ENCODE data around the gene CST5. TPM values are rescaled to one million over a fixed set of nuclear protein-coding genes. Genes with fewer than 3 reads are reported as not detected.

CST5 gene
- total RNA-seq (2013), result 0.08 TPM
- polyA plus RNA-seq (not detected), polyA minus RNA-seq (not detected in 2 replicates), total RNA-seq (0 to 0.12 (median 0) reads per million in 11 experiments)

- intact Hi-C loops (cut with micrococcal nuclease), result no loop called here
- H3K9me3 ChIP-seq (replicated peaks in 1 of 2; ENCODE audit: control insufficient read depth in 1 of 2, insufficient read depth in 1 of 2, low read length in 2 of 2), result no peaks in the 10 kb centered on the region
Measured at GRCh38 chr20:23879328-23879798, at the start of gene CST5. CST5 (minus strand) TSS chr20:23879748; CDS start chr20:23879676, 72 bp downstream.

GRCh38 chr20:23928788-23929187 lies 49.2 kb upstream of the CST5 start:
- no peak overlapping the region for H2AFZ ChIP-seq (ENCODE audit: insufficient read depth, low read depth, low read length, poor library complexity, severe bottlenecking)
- no peak overlapping the region for H3K4me3 Mint-ChIP-seq

More at GRCh38 chr20:23879328-23879798, at the start of gene CST5:
- H4K20me1 ChIP-seq (ENCODE audit: insufficient read depth, low read length), result no peaks in the 10 kb centered on the region
- Mint-ChIP-seq H3K4me3 (no peak within 1 kb of the TSS), H3K27me3 (ENCODE audit: low read depth in 3 of 3) (peaks cover 0 to 3% (median 2%) of the 10 kb centered on the region in 3 donors), H3K36me3 (no peaks in the 10 kb centered on the region), H3K9me3 (no peaks in the 10 kb centered on the region), H3K4me1 (no peaks in the 10 kb centered on the region), H3K27ac (peak within 1 kb of the TSS in 1 of 7 donors; percentile 50)
- no peaks in the 10 kb centered on the region for H3K79me2 ChIP-seq (ENCODE audit: insufficient read depth, low read length)
- no peak for TF ChIP-seq CTCF (IDR thresholded peaks at IDR 0.05)
- H3K36me3 ChIP-seq (replicated peaks in 1 of 2; ENCODE audit: control insufficient read depth in 1 of 2, insufficient read depth in 2 of 2, low read length in 2 of 2), result no peaks in the 10 kb centered on the region
- WGBS (ENCODE audit: insufficient coverage), result 100% methylated on average over 7 of the region's 7 CpGs
- H3K27me3 ChIP-seq (ENCODE audit: control insufficient read depth in 2 of 2, insufficient read depth in 2 of 2, low read length in 2 of 2), result no peaks in the 10 kb centered on the region
- H3K4me3 ChIP-seq (replicated peaks in 1 of 3; ENCODE audit: low read depth in 2 of 3, low read length in 3 of 3), result no peak within 1 kb of the TSS
- no peak within 1 kb of the TSS for H3K4me2 ChIP-seq (replicated peaks; ENCODE audit: extremely low read depth, low read length, poor library complexity, severe bottlenecking)
- no peak within 1 kb of the TSS for H2AFZ ChIP-seq (ENCODE audit: insufficient read depth, low read depth, low read length, poor library complexity, severe bottlenecking)
- no peak within 1 kb of the TSS for H3K9ac ChIP-seq (ENCODE audit: insufficient read depth, low read length, poor library complexity, severe bottlenecking)
- no peak for DNase-seq
- no peaks in the 10 kb centered on the region for H3K4me1 ChIP-seq (ENCODE audit: control insufficient read depth in 1 of 2, insufficient read depth in 2 of 2, low read length in 2 of 2)
- no peak within 1 kb of the TSS for H3K27ac ChIP-seq (ENCODE audit: low read depth in 1 of 2, low read length in 2 of 2)

More at GRCh38 chr20:23928788-23929187, 49.2 kb upstream of the CST5 start:
- TF ChIP-seq CTCF (IDR thresholded peaks at IDR 0.05), result no peak
- Histone ChIP-seq H3K36me3 (replicated peaks in 1 of 2; ENCODE audit: control insufficient read depth in 1 of 2, insufficient read depth in 2 of 2, low read length in 2 of 2) (no peaks in the 10 kb centered on the region), H3K9me3 (replicated peaks in 1 of 2; ENCODE audit: control insufficient read depth in 1 of 2, insufficient read depth in 1 of 2, low read length in 2 of 2) (peaks cover 0 to 5% of the 10 kb centered on the region in 2 donors), H3K27ac (ENCODE audit: low read depth in 1 of 2, low read length in 2 of 2) (no peak overlapping the region), H3K4me2 (replicated peaks; ENCODE audit: extremely low read depth, low read length, poor library complexity, severe bottlenecking) (no peak overlapping the region), H3K4me1 (ENCODE audit: control insufficient read depth in 1 of 2, insufficient read depth in 2 of 2, low read length in 2 of 2) (no peaks in the 10 kb centered on the region), H3K79me2 (ENCODE audit: insufficient read depth, low read length) (no peaks in the 10 kb centered on the region), H3K9ac (ENCODE audit: insufficient read depth, low read length, poor library complexity, severe bottlenecking) (no peak overlapping the region), H4K20me1 (ENCODE audit: insufficient read depth, low read length) (no peaks in the 10 kb centered on the region), H3K27me3 (ENCODE audit: control insufficient read depth in 2 of 2, insufficient read depth in 2 of 2, low read length in 2 of 2) (no peaks in the 10 kb centered on the region), H3K4me3 (replicated peaks in 1 of 3; ENCODE audit: low read depth in 2 of 3, low read length in 3 of 3) (no peak overlapping the region)
- H3K36me3 Mint-ChIP-seq, result no peaks in the 10 kb centered on the region
- 59% methylated on average over 8 of the region's 10 CpGs for WGBS (ENCODE audit: insufficient coverage)
- intact Hi-C loops (cut with micrococcal nuclease), result no loop called here
- no peaks in the 10 kb centered on the region for H3K4me1 Mint-ChIP-seq
- H3K9me3 Mint-ChIP-seq, result peaks cover 0 to 7% (median 3%) of the 10 kb centered on the region in 7 donors
- peaks cover 0 to 1% (median 1%) of the 10 kb centered on the region in 3 donors for H3K27me3 Mint-ChIP-seq (ENCODE audit: low read depth in 3 of 3)
- H3K27ac Mint-ChIP-seq, result no peak overlapping the region
- DNase-seq, result no peak
